ENCODE results near the gene OR2A5.

- TF ChIP-seq CTCF (IDR thresholded peaks at IDR 0.05) (no peak), POLR2A (IDR thresholded peaks at IDR 0.05) (no peak), EP300 (IDR thresholded peaks at IDR 0.05; ENCODE audit: low read depth) (no peak)
These were observed 39.4 kb upstream of the OR2A5 start for GRCh38 chr7:144009361-144009760.
